Osteocyte (in vitro differentiated cells): ENCODE results near the gene ETDC. TPM values are rescaled to one million over a fixed set of nuclear protein-coding genes. Genes with fewer than 3 reads are reported as not detected.

Source experiments
- DNase-seq: peaks from one replicate; pipeline ENCODE4 v3.0.0; 2021; ENCODE audit warnings: mixed read lengths; ENCODE audit not compliant: unreplicated experiment; ENCODE audit errors: extremely low spot score
- H3K27ac Mint-ChIP-seq: one replicate; pipeline ENCODE4 v1.8.0; 2021; ENCODE audit warnings: mild to moderate bottlenecking, mixed read lengths; ENCODE audit not compliant: unreplicated experiment
- H3K27me3 Mint-ChIP-seq: one replicate; pipeline ENCODE4 v1.8.0; 2021; ENCODE audit warnings: mixed read lengths; ENCODE audit not compliant: unreplicated experiment
- H3K36me3 Mint-ChIP-seq: one replicate; pipeline ENCODE4 v1.8.0; 2021; ENCODE audit warnings: mixed read lengths; ENCODE audit not compliant: unreplicated experiment
- H3K4me1 Mint-ChIP-seq: one replicate; pipeline ENCODE4 v1.8.0; 2021; ENCODE audit warnings: mixed read lengths; ENCODE audit not compliant: unreplicated experiment
- H3K4me3 Mint-ChIP-seq: one replicate; pipeline ENCODE4 v1.8.0; 2021; ENCODE audit warnings: mild to moderate bottlenecking, moderate library complexity, mixed read lengths; ENCODE audit not compliant: unreplicated experiment
- H3K9me3 Mint-ChIP-seq: one replicate; pipeline ENCODE4 v1.8.0; 2021; ENCODE audit warnings: mixed read lengths; ENCODE audit not compliant: unreplicated experiment
- total RNA-seq: library from RNA; stranded (reverse); gene quantifications from 2 replicates; pipeline ENCODE4 v1.2.1, GENCODE V29; 2021
- TF ChIP-seq, protein P1 (sequence below): fragments of 200-600 bp; sonication (generic); IDR thresholded peaks from 2 replicates; pipeline ENCODE4 v1.5.0; 2021; ENCODE audit warnings: antibody characterized with exemption, mild to moderate bottlenecking, moderate library complexity

The ETDC gene
- total RNA-seq, 1 donor from 2014 or later, result not detected

GRCh38 chrX:135287266-135287823, 21.9 kb upstream of the ETDC start:
- H3K36me3 Mint-ChIP-seq, result peaks cover 26% of the 10 kb centered on the region

DNA sequence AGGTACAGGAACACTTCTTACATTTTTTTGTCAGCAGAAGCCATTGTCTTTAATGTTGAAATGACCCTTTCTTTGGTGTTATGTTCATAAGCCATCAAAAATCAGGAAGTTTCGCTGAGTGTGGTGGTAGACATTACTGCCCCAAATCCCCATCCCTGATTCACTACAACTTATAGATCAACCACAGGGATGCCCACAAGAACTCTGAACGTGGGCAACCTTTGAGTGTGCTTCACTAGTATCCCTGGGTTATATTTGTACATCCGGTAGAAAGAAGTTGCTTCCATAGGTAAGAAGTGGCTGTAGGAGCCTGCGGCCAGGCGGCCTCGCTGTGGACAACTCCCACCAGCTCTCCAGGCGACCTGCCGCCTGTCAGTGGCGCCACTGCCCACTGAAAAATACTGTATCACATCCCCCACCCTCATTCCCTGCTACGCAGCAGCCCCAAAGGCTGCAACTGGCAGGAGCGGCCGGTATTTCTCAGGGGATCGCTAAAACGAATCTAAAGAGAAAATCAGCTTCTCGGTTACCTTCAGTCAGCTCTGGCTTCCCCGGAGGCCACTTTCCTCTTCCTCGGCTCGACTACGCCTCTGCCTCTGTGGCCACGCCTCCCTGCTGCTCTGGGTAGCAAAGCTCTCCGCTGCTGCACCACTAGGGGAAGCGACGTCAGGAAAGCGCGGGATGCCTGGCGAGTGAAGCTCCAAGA, 13.9 kb upstream of the ETDC start:
- Mint-ChIP-seq H3K4me1 (no peaks in the 10 kb centered on the region), H3K36me3 (peaks cover 13% of the 10 kb centered on the region), H3K27ac (no peak overlapping the region), H3K4me3 (peak overlapping the region; percentile 17), H3K27me3 (no peaks in the 10 kb centered on the region), H3K9me3 (peaks cover 44% of the 10 kb centered on the region)
- no peak for DNase-seq
- TF ChIP-seq, protein P1, sequence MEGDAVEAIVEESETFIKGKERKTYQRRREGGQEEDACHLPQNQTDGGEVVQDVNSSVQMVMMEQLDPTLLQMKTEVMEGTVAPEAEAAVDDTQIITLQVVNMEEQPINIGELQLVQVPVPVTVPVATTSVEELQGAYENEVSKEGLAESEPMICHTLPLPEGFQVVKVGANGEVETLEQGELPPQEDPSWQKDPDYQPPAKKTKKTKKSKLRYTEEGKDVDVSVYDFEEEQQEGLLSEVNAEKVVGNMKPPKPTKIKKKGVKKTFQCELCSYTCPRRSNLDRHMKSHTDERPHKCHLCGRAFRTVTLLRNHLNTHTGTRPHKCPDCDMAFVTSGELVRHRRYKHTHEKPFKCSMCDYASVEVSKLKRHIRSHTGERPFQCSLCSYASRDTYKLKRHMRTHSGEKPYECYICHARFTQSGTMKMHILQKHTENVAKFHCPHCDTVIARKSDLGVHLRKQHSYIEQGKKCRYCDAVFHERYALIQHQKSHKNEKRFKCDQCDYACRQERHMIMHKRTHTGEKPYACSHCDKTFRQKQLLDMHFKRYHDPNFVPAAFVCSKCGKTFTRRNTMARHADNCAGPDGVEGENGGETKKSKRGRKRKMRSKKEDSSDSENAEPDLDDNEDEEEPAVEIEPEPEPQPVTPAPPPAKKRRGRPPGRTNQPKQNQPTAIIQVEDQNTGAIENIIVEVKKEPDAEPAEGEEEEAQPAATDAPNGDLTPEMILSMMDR, result no peak

More at GRCh38 chrX:135287266-135287823, 21.9 kb upstream of the ETDC start:
- Mint-ChIP-seq H3K4me1 (no peaks in the 10 kb centered on the region), H3K9me3 (peaks cover 58% of the 10 kb centered on the region), H3K27me3 (no peaks in the 10 kb centered on the region), H3K4me3 (no peak overlapping the region), H3K27ac (no peak overlapping the region)
- DNase-seq, result no peak
- TF ChIP-seq, protein P1, result no peak

GRCh38 chrX:135295944-135296305, 13.4 kb upstream of the ETDC start:
- H3K27ac Mint-ChIP-seq, result no peak overlapping the region
- H3K27me3 Mint-ChIP-seq, result no peaks in the 10 kb centered on the region
- TF ChIP-seq, protein P1, result no peak
- H3K4me1 Mint-ChIP-seq, result no peaks in the 10 kb centered on the region
- DNase-seq, result no peak
- peaks cover 39% of the 10 kb centered on the region for H3K9me3 Mint-ChIP-seq
- H3K36me3 Mint-ChIP-seq, result peaks cover 13% of the 10 kb centered on the region
- no peak overlapping the region for H3K4me3 Mint-ChIP-seq

DNA sequence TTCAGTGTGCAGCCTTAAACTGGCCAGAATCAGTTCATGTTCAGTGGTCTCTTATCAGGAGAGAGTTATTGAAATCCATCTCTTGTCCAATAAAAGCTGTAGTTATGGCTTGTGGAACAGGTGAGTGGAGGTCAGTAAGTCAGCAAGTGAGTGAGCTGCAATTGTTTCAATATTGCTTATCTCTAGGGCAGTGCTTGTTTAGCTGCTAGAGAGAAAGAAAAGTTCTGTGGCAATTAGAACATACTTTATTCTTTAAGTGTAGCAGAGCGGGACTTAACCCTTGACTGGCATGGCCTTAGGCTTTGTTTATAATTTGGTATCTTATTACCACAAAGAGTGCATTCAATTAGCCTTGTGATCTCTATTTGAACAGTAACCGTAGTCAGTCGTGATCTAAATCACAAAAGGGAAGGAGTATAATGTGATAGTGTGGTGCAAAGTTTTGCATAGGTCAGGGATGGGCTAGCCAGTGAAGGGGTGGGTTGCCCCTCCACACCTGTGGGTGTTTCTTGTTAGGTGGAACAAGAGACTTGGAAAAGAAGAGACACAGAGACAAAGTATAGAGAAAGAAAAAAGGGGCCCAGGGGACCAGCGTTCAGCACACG, 6.9 kb upstream of the ETDC start:
- H3K9me3 Mint-ChIP-seq, result peaks cover 6% of the 10 kb centered on the region
- no peak overlapping the region for H3K4me3 Mint-ChIP-seq
- no peaks in the 10 kb centered on the region for H3K27me3 Mint-ChIP-seq
- TF ChIP-seq, protein P1, result no peak
- H3K4me1 Mint-ChIP-seq, result no peaks in the 10 kb centered on the region
- no peak overlapping the region for H3K27ac Mint-ChIP-seq
- H3K36me3 Mint-ChIP-seq, result no peaks in the 10 kb centered on the region
- no peak for DNase-seq

DNA sequence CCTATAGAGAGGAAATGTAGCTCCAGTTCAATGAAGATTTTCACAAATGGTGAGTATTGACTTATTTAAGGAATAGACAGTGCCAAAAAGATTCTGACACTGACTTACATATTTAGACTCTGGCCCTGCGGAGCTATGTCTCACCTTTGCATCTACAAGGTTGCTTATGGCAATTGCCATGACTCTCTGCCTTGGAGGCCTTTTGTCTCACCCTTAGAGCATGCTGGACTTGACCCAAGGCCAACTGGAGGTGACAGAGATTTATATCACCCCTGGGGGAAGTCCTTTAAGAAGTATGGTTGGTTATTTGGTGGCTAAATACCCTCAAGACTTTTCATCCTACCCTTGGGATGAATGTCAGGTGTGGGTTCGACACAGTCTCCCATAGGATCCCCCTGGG, 4.5 kb upstream of the ETDC start:
- H3K4me3 Mint-ChIP-seq, result no peak overlapping the region
- H3K4me1 Mint-ChIP-seq, result no peaks in the 10 kb centered on the region
- no peaks in the 10 kb centered on the region for H3K36me3 Mint-ChIP-seq
- no peak overlapping the region for H3K27ac Mint-ChIP-seq
- DNase-seq, result no peak
- H3K27me3 Mint-ChIP-seq, result no peaks in the 10 kb centered on the region
- H3K9me3 Mint-ChIP-seq, result no peaks in the 10 kb centered on the region
- TF ChIP-seq, protein P1, result no peak
